ENCODE data around the gene RAPGEF1.
A peak's percentile ranks its signal among the peaks of the same experiment; 100 is the strongest.

Gene RAPGEF1

GRCh38 chr9:131639769-131640437 is 100.0 kb downstream of the RAPGEF1 start:
- DNase-seq: no peak

GRCh38 chr9:131636593-131636992 is 103.3 kb downstream of the RAPGEF1 start:
- DNase-seq: no peak

GRCh38 chr9:131635892-131636291 is 104.0 kb downstream of the RAPGEF1 start:
- no peak for DNase-seq

- peak; percentile 88 for DNase-seq
These were observed 104.6 kb downstream of the RAPGEF1 start for GRCh38 chr9:131635285-131635684.

- DNase-seq: no peak
These were observed 106.3 kb downstream of the RAPGEF1 start for GRCh38 chr9:131633491-131634031.

GRCh38 chr9:131631306-131631705 is 108.6 kb downstream of the RAPGEF1 start:
- DNase-seq: no peak

- DNase-seq: peak; percentile 15
These were observed 109.6 kb downstream of the RAPGEF1 start for GRCh38 chr9:131630205-131630831.

- no peak for DNase-seq
These were observed 110.1 kb downstream of the RAPGEF1 start for GRCh38 chr9:131629825-131630204.

- DNase-seq: no peak
These were observed 110.7 kb downstream of the RAPGEF1 start for GRCh38 chr9:131629226-131629500.

GRCh38 chr9:131628459-131629225 is 111.2 kb downstream of the RAPGEF1 start:
- DNase-seq: peak; percentile 55

- peak; percentile 86 for DNase-seq
These were observed 112.0 kb downstream of the RAPGEF1 start for GRCh38 chr9:131627648-131628458.

GRCh38 chr9:131627326-131627647 is 112.6 kb downstream of the RAPGEF1 start:
- no peak for DNase-seq

- peak; percentile 54 for DNase-seq
These were observed 113.8 kb downstream of the RAPGEF1 start for GRCh38 chr9:131625790-131626670.

- DNase-seq: no peak
These were observed 114.4 kb downstream of the RAPGEF1 start for GRCh38 chr9:131625508-131625787.

- no peak for DNase-seq
These were observed 115.0 kb downstream of the RAPGEF1 start for GRCh38 chr9:131624636-131625507.

- DNase-seq: no peak
These were observed 116.1 kb downstream of the RAPGEF1 start for GRCh38 chr9:131623655-131624330.

GRCh38 chr9:131622523-131622922 is 117.4 kb downstream of the RAPGEF1 start:
- DNase-seq: no peak

GRCh38 chr9:131621551-131622358 is 118.1 kb downstream of the RAPGEF1 start:
- peak; percentile 34 for DNase-seq

GRCh38 chr9:131620764-131621520 is 118.9 kb downstream of the RAPGEF1 start:
- no peak for DNase-seq

Measured in CD4-positive, alpha-beta T cell treated with Interleukin-4 for 4 hours (primary cell).